Measurements from ENCODE around the gene GDF15.

Gene GDF15

DNA sequence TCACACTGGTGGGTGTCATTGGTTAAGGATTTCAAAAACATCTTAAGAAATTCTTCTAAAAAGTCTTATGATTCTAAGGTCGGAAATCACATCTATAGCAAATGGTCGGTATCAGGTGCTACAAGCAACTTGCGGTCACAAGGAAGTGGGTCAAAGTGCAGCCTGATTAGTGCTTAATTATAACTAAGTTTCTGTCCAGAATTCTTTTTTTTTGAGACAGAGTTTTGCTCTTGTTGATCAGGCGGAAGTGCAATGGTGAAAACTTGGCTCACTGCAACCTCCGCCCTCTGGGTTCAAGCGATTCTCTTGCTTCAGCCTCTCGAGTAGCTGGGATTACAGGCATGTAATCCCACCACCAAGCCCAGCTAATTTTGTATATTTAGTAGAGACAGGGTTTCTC, 1.2 kb upstream of the GDF15 start:
- Histone ChIP-seq H2BK120ac (ENCODE audit: low read depth, low read length) (no peak overlapping the region), H3K4me2 (ENCODE audit: insufficient read depth, low read length, poor library complexity, severe bottlenecking) (no peak overlapping the region), H3K27me3 (ENCODE audit: control insufficient read depth in 3 of 3, insufficient read depth in 3 of 3, low read depth in 1 of 3, low read length in 3 of 3) (peaks cover 0 to 30% (median 0%) of the 10 kb centered on the region in 3 experiments), H3K36me3 (replicated peaks in 1 of 2; ENCODE audit: control insufficient read depth in 2 of 2, insufficient read depth in 2 of 2, low read length in 2 of 2) (peaks cover 0 to 6% of the 10 kb centered on the region in 2 donors), H2BK5ac (ENCODE audit: low read length) (no peak overlapping the region), H3K18ac (ENCODE audit: low read length) (no peak overlapping the region), H3K9ac (ENCODE audit: low read depth, low read length, poor library complexity) (no peak overlapping the region), H3K4me3 (ENCODE audit: low read length in 2 of 2) (no peak overlapping the region), H4K8ac (ENCODE audit: low read depth, low read length) (no peak overlapping the region), H3K4ac (ENCODE audit: low read length) (no peak overlapping the region), H3K9me3 (replicated peaks in 1 of 2; ENCODE audit: control insufficient read depth in 2 of 2, insufficient read depth in 1 of 2, low read depth in 1 of 2, low read length in 2 of 2) (peaks cover 0 to 2% of the 10 kb centered on the region in 2 donors), H4K91ac (ENCODE audit: low read depth, low read length, poor library complexity) (no peak overlapping the region), H3K23ac (ENCODE audit: low read depth, low read length, poor library complexity) (no peak overlapping the region), H2AK5ac (ENCODE audit: low read depth, low read length) (no peak overlapping the region), H2BK15ac (ENCODE audit: low read length) (no peak overlapping the region), H3K79me1 (ENCODE audit: low read depth, low read length) (peaks cover 2% of the 10 kb centered on the region), H3K4me1 (ENCODE audit: control insufficient read depth in 2 of 2, insufficient read depth in 1 of 2, low read depth in 1 of 2, low read length in 2 of 2) (peaks cover 12 to 13% of the 10 kb centered on the region in 2 donors), H3K14ac (ENCODE audit: low read length) (no peak overlapping the region), H2AFZ (ENCODE audit: low read length) (no peak overlapping the region), H2BK12ac (ENCODE audit: low read length) (no peak overlapping the region), H3K27ac (replicated peaks; ENCODE audit: low read length) (no peak overlapping the region)
- WGBS, 2 donors (ENCODE audit: extremely low coverage in 2 of 2, insufficient read length in 2 of 2, insufficient replicate concordance in 1 of 2), result no CpG with 5 or more reads among the region's 7 CpGs
- DNase-seq (ENCODE audit: low spot score), result no peak

DNA sequence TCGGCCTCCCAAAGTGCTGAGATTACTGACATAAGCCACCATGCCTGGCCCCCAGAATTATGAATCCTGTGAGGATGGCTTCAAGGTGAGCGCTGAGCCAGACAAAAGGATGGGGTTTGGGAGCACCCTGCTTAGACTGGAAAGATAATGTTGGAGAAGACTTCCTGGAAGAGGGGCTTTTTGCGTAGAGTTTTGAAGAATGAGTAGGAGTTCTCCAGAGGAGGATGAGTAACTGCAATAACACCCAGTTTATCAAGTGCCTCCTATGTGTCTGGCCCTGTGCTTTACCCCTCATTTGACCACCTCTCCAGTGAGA, 641 bp upstream of the GDF15 start:
- Histone ChIP-seq H2BK15ac (ENCODE audit: low read length) (no peak overlapping the region), H2AFZ (ENCODE audit: low read length) (peak overlapping the region; percentile 20), H4K91ac (ENCODE audit: low read depth, low read length, poor library complexity) (no peak overlapping the region), H3K4me3 (ENCODE audit: low read length in 2 of 2) (no peak overlapping the region), H3K4me1 (ENCODE audit: control insufficient read depth in 2 of 2, insufficient read depth in 1 of 2, low read depth in 1 of 2, low read length in 2 of 2) (peaks cover 12 to 13% of the 10 kb centered on the region in 2 donors), H3K9me3 (replicated peaks in 1 of 2; ENCODE audit: control insufficient read depth in 2 of 2, insufficient read depth in 1 of 2, low read depth in 1 of 2, low read length in 2 of 2) (peaks cover 0 to 4% of the 10 kb centered on the region in 2 donors), H3K23ac (ENCODE audit: low read depth, low read length, poor library complexity) (no peak overlapping the region), H2AK5ac (ENCODE audit: low read depth, low read length) (no peak overlapping the region), H3K18ac (ENCODE audit: low read length) (no peak overlapping the region), H2BK5ac (ENCODE audit: low read length) (no peak overlapping the region), H3K27ac (replicated peaks; ENCODE audit: low read length) (no peak overlapping the region), H3K79me1 (ENCODE audit: low read depth, low read length) (peaks cover 2% of the 10 kb centered on the region), H3K27me3 (ENCODE audit: control insufficient read depth in 3 of 3, insufficient read depth in 3 of 3, low read depth in 1 of 3, low read length in 3 of 3) (peaks cover 0 to 36% (median 0%) of the 10 kb centered on the region in 3 experiments), H3K9ac (ENCODE audit: low read depth, low read length, poor library complexity) (no peak overlapping the region), H2BK120ac (ENCODE audit: low read depth, low read length) (no peak overlapping the region), H4K8ac (ENCODE audit: low read depth, low read length) (no peak overlapping the region), H3K36me3 (replicated peaks in 1 of 2; ENCODE audit: control insufficient read depth in 2 of 2, insufficient read depth in 2 of 2, low read length in 2 of 2) (peaks cover 0 to 6% of the 10 kb centered on the region in 2 donors), H3K4ac (ENCODE audit: low read length) (no peak overlapping the region), H2BK12ac (ENCODE audit: low read length) (no peak overlapping the region), H3K14ac (ENCODE audit: low read length) (no peak overlapping the region), H3K4me2 (ENCODE audit: insufficient read depth, low read length, poor library complexity, severe bottlenecking) (no peak overlapping the region)
- no peak for DNase-seq (ENCODE audit: low spot score)
- no CpG with 5 or more reads among the region's 3 CpGs for WGBS, 2 donors (ENCODE audit: extremely low coverage in 2 of 2, insufficient read length in 2 of 2, insufficient replicate concordance in 1 of 2)

DNA sequence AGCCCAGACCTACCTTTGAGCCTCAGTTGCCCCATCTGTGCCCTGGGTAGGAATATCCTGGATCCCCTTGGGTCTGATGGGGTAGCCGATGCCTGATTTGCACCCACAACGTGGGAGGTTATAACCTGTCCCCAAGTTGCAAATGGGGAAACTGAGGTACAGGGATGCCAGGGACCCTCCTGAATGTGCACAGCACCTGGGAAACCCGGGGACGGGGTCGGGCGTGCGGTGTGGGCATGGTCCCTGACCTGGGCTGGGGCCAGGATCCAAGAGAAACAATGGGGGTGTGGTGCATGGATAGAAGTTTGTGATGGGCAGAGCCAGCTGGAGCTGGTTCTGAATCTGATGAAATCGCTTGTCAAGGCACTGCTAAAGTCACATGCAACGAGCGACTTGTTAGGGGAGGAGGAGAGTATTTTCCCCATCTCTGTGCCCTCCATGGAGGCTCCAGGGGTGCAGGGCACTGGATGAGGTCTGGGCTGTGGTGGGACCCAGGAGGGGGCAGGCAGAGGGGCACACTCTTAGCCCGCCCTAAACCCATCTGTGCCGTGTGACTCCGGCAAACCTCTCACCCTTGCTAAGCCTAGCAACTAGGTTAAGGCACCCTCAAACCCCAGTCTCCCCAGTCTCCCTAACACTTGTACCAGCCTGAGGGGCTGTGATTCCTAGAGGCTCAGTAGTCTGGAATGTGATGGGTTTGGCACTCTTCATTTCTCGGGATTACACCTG, 749 bp downstream of the GDF15 start:
- Histone ChIP-seq H3K4me2 (ENCODE audit: insufficient read depth, low read length, poor library complexity, severe bottlenecking) (no peak overlapping the region), H3K4ac (ENCODE audit: low read length) (no peak overlapping the region), H4K8ac (ENCODE audit: low read depth, low read length) (no peak overlapping the region), H2BK15ac (ENCODE audit: low read length) (peak overlapping the region; percentile 90), H3K4me3 (ENCODE audit: low read length in 2 of 2) (peak overlapping the region; percentile 19 to 41), H3K4me1 (ENCODE audit: control insufficient read depth in 2 of 2, insufficient read depth in 1 of 2, low read depth in 1 of 2, low read length in 2 of 2) (peaks cover 12 to 13% of the 10 kb centered on the region in 2 donors), H2BK12ac (ENCODE audit: low read length) (peak overlapping the region; percentile 92), H3K9me3 (replicated peaks in 1 of 2; ENCODE audit: control insufficient read depth in 2 of 2, insufficient read depth in 1 of 2, low read depth in 1 of 2, low read length in 2 of 2) (peaks cover 0 to 4% of the 10 kb centered on the region in 2 donors), H2BK120ac (ENCODE audit: low read depth, low read length) (peak overlapping the region; percentile 61), H2AK5ac (ENCODE audit: low read depth, low read length) (peak overlapping the region; percentile 91), H3K27ac (replicated peaks; ENCODE audit: low read length) (no peak overlapping the region), H3K14ac (ENCODE audit: low read length) (peak overlapping the region; percentile 39), H3K9ac (ENCODE audit: low read depth, low read length, poor library complexity) (peak overlapping the region; percentile 63), H3K27me3 (ENCODE audit: control insufficient read depth in 3 of 3, insufficient read depth in 3 of 3, low read depth in 1 of 3, low read length in 3 of 3) (peaks cover 0 to 36% (median 0%) of the 10 kb centered on the region in 3 experiments), H2BK5ac (ENCODE audit: low read length) (peak overlapping the region; percentile 77), H2AFZ (ENCODE audit: low read length) (no peak overlapping the region), H3K36me3 (replicated peaks in 1 of 2; ENCODE audit: control insufficient read depth in 2 of 2, insufficient read depth in 2 of 2, low read length in 2 of 2) (peaks cover 0 to 6% of the 10 kb centered on the region in 2 donors), H3K23ac (ENCODE audit: low read depth, low read length, poor library complexity) (peak overlapping the region; percentile 29), H3K18ac (ENCODE audit: low read length) (peak overlapping the region; percentile 80), H4K91ac (ENCODE audit: low read depth, low read length, poor library complexity) (no peak overlapping the region), H3K79me1 (ENCODE audit: low read depth, low read length) (peaks cover 2% of the 10 kb centered on the region)
- WGBS, 2 donors (ENCODE audit: extremely low coverage in 2 of 2, insufficient read length in 2 of 2, insufficient replicate concordance in 1 of 2), result no CpG with 5 or more reads among the region's 14 CpGs
- no peak for DNase-seq (ENCODE audit: low spot score)

DNA sequence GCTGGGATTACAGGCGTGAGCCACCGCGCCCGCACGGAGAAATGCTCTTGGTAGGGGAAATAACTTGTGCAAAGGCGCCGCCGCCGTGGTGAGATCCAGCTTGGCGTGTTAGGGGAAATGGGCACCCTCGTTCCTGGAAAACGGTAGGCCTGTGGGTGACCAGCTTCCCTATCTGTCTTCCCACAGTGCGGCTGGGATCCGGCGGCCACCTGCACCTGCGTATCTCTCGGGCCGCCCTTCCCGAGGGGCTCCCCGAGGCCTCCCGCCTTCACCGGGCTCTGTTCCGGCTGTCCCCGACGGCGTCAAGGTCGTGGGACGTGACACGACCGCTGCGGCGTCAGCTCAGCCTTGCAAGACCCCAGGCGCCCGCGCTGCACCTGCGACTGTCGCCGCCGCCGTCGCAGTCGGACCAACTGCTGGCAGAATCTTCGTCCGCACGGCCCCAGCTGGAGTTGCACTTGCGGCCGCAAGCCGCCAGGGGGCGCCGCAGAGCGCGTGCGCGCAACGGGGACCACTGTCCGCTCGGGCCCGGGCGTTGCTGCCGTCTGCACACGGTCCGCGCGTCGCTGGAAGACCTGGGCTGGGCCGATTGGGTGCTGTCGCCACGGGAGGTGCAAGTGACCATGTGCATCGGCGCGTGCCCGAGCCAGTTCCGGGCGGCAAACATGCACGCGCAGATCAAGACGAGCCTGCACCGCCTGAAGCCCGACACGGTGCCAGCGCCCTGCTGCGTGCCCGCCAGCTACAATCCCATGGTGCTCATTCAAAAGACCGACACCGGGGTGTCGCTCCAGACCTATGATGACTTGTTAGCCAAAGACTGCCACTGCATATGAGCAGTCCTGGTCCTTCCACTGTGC, 2.4 kb downstream of the GDF15 start:
- peaks cover 12 to 13% of the 10 kb centered on the region in 2 donors for H3K4me1 ChIP-seq (ENCODE audit: control insufficient read depth in 2 of 2, insufficient read depth in 1 of 2, low read depth in 1 of 2, low read length in 2 of 2)

More for the DNA sequence above, 2.4 kb downstream of the GDF15 start:
- peaks cover 0 to 36% (median 0%) of the 10 kb centered on the region in 3 experiments for H3K27me3 ChIP-seq (ENCODE audit: control insufficient read depth in 3 of 3, insufficient read depth in 3 of 3, low read depth in 1 of 3, low read length in 3 of 3)
- no peak overlapping the region for H2BK5ac ChIP-seq (ENCODE audit: low read length)
- no peak overlapping the region for H3K14ac ChIP-seq (ENCODE audit: low read length)
- H4K91ac ChIP-seq (ENCODE audit: low read depth, low read length, poor library complexity), result no peak overlapping the region
- no peak overlapping the region for H3K27ac ChIP-seq (replicated peaks; ENCODE audit: low read length)
- H4K8ac ChIP-seq (ENCODE audit: low read depth, low read length), result no peak overlapping the region
- H3K79me1 ChIP-seq (ENCODE audit: low read depth, low read length), result peaks cover 2% of the 10 kb centered on the region
- peak overlapping the region; percentile 93 for H2BK15ac ChIP-seq (ENCODE audit: low read length)
- peaks cover 0 to 6% of the 10 kb centered on the region in 2 donors for H3K36me3 ChIP-seq (replicated peaks in 1 of 2; ENCODE audit: control insufficient read depth in 2 of 2, insufficient read depth in 2 of 2, low read length in 2 of 2)
- peaks cover 0 to 4% of the 10 kb centered on the region in 2 donors for H3K9me3 ChIP-seq (replicated peaks in 1 of 2; ENCODE audit: control insufficient read depth in 2 of 2, insufficient read depth in 1 of 2, low read depth in 1 of 2, low read length in 2 of 2)
- WGBS, 2 donors (ENCODE audit: extremely low coverage in 2 of 2, insufficient read length in 2 of 2, insufficient replicate concordance in 1 of 2), result no CpG with 5 or more reads among the region's 86 CpGs
- H2AK5ac ChIP-seq (ENCODE audit: low read depth, low read length), result peak overlapping the region; percentile 32
- peak overlapping the region; percentile 80 for H3K9ac ChIP-seq (ENCODE audit: low read depth, low read length, poor library complexity)
- peak overlapping the region; percentile 79 for H3K4me2 ChIP-seq (ENCODE audit: insufficient read depth, low read length, poor library complexity, severe bottlenecking)
- DNase-seq (ENCODE audit: low spot score), result peak; percentile 76
- H3K18ac ChIP-seq (ENCODE audit: low read length), result peak overlapping the region; percentile 96
- no peak overlapping the region for H3K4ac ChIP-seq (ENCODE audit: low read length)
- H2AFZ ChIP-seq (ENCODE audit: low read length), result peak overlapping the region; percentile 79
- H2BK120ac ChIP-seq (ENCODE audit: low read depth, low read length), result no peak overlapping the region
- H2BK12ac ChIP-seq (ENCODE audit: low read length), result peak overlapping the region; percentile 86
- peak overlapping the region; percentile 86 for H3K23ac ChIP-seq (ENCODE audit: low read depth, low read length, poor library complexity)
- peak overlapping the region; percentile 18 to 56 for H3K4me3 ChIP-seq (ENCODE audit: low read length in 2 of 2)

All from neuronal stem cell (in vitro differentiated cells).